Vagina (tissue), 2 donors: ENCODE measurements around the gene PIGM. TPM values are rescaled to one million over a fixed set of nuclear protein-coding genes. Genes with fewer than 3 reads are reported as not detected.
"Not testable (repeated sequence)": the region's sequence is repeated elsewhere in the genome, so short reads cannot be mapped to it uniquely, and the experiment has no call there.

Experiments used
- DNase-seq, 2 donors: peaks; one replicate each; pipeline ENCODE4 v3.0.0-alpha.2; 2017; ENCODE audit errors: extremely low spot score in 2 of 2
- H3K27ac ChIP-seq: fragments of 200-600 bp; sonication (generic); one replicate; pipeline ENCODE4 v1.5.1; 2019
- H3K27me3 ChIP-seq: fragments of 200-600 bp; sonication (generic); one replicate; pipeline ENCODE4 v1.5.1; 2019
- H3K36me3 ChIP-seq, 2 donors: fragments of 200-600 bp; sonication (generic); one replicate each; pipeline ENCODE4 v1.5.1; 2017 to 2019
- H3K4me1 ChIP-seq: fragments of 200-600 bp; sonication (generic); one replicate; pipeline ENCODE4 v1.5.1; 2019
- H3K4me3 ChIP-seq, 2 donors: fragments of 200-600 bp; sonication (generic); 1 replicate in 1 of 2; 2 replicates in 1 of 2; pipeline ENCODE4 v1.5.1; 2016 to 2019
- H3K9me3 ChIP-seq: fragments of 200-600 bp; sonication (generic); one replicate; pipeline ENCODE4 v1.5.1; 2019
- CTCF ChIP-seq, 3 experiments: fragments of 450-650 bp in 2 of 3; fragments of 200-600 bp in 1 of 3; sonication (generic) in 1 of 3; IDR thresholded peaks; one replicate each; pipeline ENCODE4 v1.5.1; 2017 to 2019; ENCODE audit warnings: antibody characterized with exemption in 3 of 3, mild to moderate bottlenecking in 2 of 3, moderate library complexity in 2 of 3
- POLR2A ChIP-seq, 2 donors: fragments of 450-650 bp; IDR thresholded peaks; one replicate each; pipeline ENCODE4 v1.6.1; 2017; ENCODE audit warnings: antibody characterized with exemption in 2 of 2, mild to moderate bottlenecking in 2 of 2, moderate library complexity in 2 of 2
- POLR2AphosphoS5 ChIP-seq, 2 donors: sonication (generic); formaldehyde crosslinking; IDR thresholded peaks; one replicate each; pipeline ENCODE4 v1.9.0; 2017; ENCODE audit warnings: antibody characterized with exemption in 2 of 2, mild to moderate bottlenecking in 2 of 2, low read depth in 1 of 2; ENCODE audit not compliant: insufficient read depth in 1 of 2
- intact Hi-C: fragments of 100-400 bp; cut with DNase I; formaldehyde crosslinking; loops from one replicate; pipeline ENCODE4 v1.15.1; 2023
- total RNA-seq: library from RNA; depleted of rRNA; stranded (reverse); fragments of >200 nt; gene quantifications from one replicate; pipeline ENCODE4 v1.2.3, GENCODE V29; 2016

The PIGM gene
- total RNA-seq, 1 donor from 2014 or later: 2.7 TPM

GRCh38 chr1:160052936-160053335 is 21.1 kb upstream of the PIGM start:
- Histone ChIP-seq H3K36me3 (no peaks in the 10 kb centered on the region), H3K9me3 (no peaks in the 10 kb centered on the region), H3K27me3 (no peaks in the 10 kb centered on the region), H3K4me1 (no peaks in the 10 kb centered on the region), H3K27ac (no peak overlapping the region), H3K4me3 (no peak overlapping the region)
- no peak for DNase-seq
- no peak for TF ChIP-seq POLR2AphosphoS5 (IDR thresholded peaks at IDR 0.05; ENCODE audit: insufficient read depth in 1 of 2, low read depth in 1 of 2)
- no peak for TF ChIP-seq CTCF (IDR thresholded peaks at IDR 0.05)
- TF ChIP-seq POLR2A (IDR thresholded peaks at IDR 0.05): no peak
- intact Hi-C loops: no loop called here

- intact Hi-C loops: no loop called here
- Histone ChIP-seq H3K4me3 (no peak overlapping the region), H3K27ac (no peak overlapping the region), H3K4me1 (no peaks in the 10 kb centered on the region), H3K9me3 (no peaks in the 10 kb centered on the region), H3K27me3 (no peaks in the 10 kb centered on the region), H3K36me3 (no peaks in the 10 kb centered on the region)
- TF ChIP-seq POLR2AphosphoS5 (IDR thresholded peaks at IDR 0.05; ENCODE audit: insufficient read depth in 1 of 2, low read depth in 1 of 2): no peak
- TF ChIP-seq POLR2A (IDR thresholded peaks at IDR 0.05): no peak
- TF ChIP-seq CTCF (IDR thresholded peaks at IDR 0.05): no peak
- peak in 1 of 2 donors; percentile 62 for DNase-seq
These were observed 18.8 kb upstream of the PIGM start for GRCh38 chr1:160050619-160051018.

- H3K9me3 ChIP-seq, H3K4me3 ChIP-seq, H3K36me3 ChIP-seq, H3K4me1 ChIP-seq, DNase-seq, H3K27ac ChIP-seq, intact Hi-C loops, H3K27me3 ChIP-seq: not testable (repeated sequence)
These were observed 18.4 kb upstream of the PIGM start for GRCh38 chr1:160050182-160050581.

GRCh38 chr1:160049101-160049500 is 17.3 kb upstream of the PIGM start:
- no peak for TF ChIP-seq CTCF (IDR thresholded peaks at IDR 0.05)
- no peak for TF ChIP-seq POLR2A (IDR thresholded peaks at IDR 0.05)
- no peak for TF ChIP-seq POLR2AphosphoS5 (IDR thresholded peaks at IDR 0.05; ENCODE audit: insufficient read depth in 1 of 2, low read depth in 1 of 2)
- peak in 1 of 2 donors; percentile 42 for DNase-seq
- no peak overlapping the region for H3K4me3 ChIP-seq
- intact Hi-C loops: no loop called here
- H3K9me3 ChIP-seq: no peaks in the 10 kb centered on the region
- no peaks in the 10 kb centered on the region for H3K36me3 ChIP-seq
- H3K4me1 ChIP-seq: no peaks in the 10 kb centered on the region
- no peaks in the 10 kb centered on the region for H3K27me3 ChIP-seq
- H3K27ac ChIP-seq: no peak overlapping the region

- TF ChIP-seq POLR2AphosphoS5 (IDR thresholded peaks at IDR 0.05; ENCODE audit: insufficient read depth in 1 of 2, low read depth in 1 of 2): no peak
- TF ChIP-seq CTCF (IDR thresholded peaks at IDR 0.05): no peak
- no peak for TF ChIP-seq POLR2A (IDR thresholded peaks at IDR 0.05)
- H3K9me3 ChIP-seq: no peaks in the 10 kb centered on the region
- intact Hi-C loops: no loop called here
These were observed 16.5 kb upstream of the PIGM start for GRCh38 chr1:160048335-160048734.

More at GRCh38 chr1:160048335-160048734, 16.5 kb upstream of the PIGM start:
- Histone ChIP-seq H3K27me3 (no peaks in the 10 kb centered on the region), H3K4me3 (no peak overlapping the region), H3K27ac (no peak overlapping the region), H3K4me1 (no peaks in the 10 kb centered on the region), H3K36me3 (no peaks in the 10 kb centered on the region)
- no peak for DNase-seq
